HCT116 (cell line): ENCODE measurements around the gene USP3.

Experiments
- CTCF ChIP-seq, 3 experiments: fragments of 200-600 bp in 1 of 3; sonication (generic) in 1 of 3; IDR thresholded peaks in 2 of 3; conservative IDR thresholded peaks in 1 of 3; 2 replicates each; pipeline ENCODE4 v1.5.1; 2012 to 2017; ENCODE audit warnings: low read depth in 2 of 3, low read length in 2 of 3, antibody characterized with exemption in 1 of 3, borderline replicate concordance in 1 of 3, control low read depth in 1 of 3, mild to moderate bottlenecking in 1 of 3, mixed read lengths in 1 of 3, mixed run types in 1 of 3, moderate library complexity in 1 of 3; ENCODE audit not compliant: insufficient read depth in 1 of 3
- ELF1 ChIP-seq: IDR thresholded peaks from 2 replicates; pipeline ENCODE4 v1.6.1; 2012; ENCODE audit warnings: low read depth, borderline replicate concordance
- EZH2 ChIP-seq: fragments of 200-600 bp; sonication (generic); IDR thresholded peaks from 2 replicates; pipeline ENCODE4 v1.6.1; 2017; ENCODE audit warnings: antibody characterized with exemption, mixed run types
- EZH2phosphoT487 ChIP-seq: fragments of 200-600 bp; IDR thresholded peaks from 2 replicates; pipeline ENCODE4 v1.6.1; 2018; ENCODE audit warnings: antibody characterized with exemption, borderline replicate concordance
- JUND ChIP-seq: IDR thresholded peaks from 2 replicates; pipeline ENCODE4 v1.6.1; 2012
- MAX ChIP-seq: IDR thresholded peaks from 2 replicates; pipeline ENCODE4 v1.6.1; 2012
- POLR2A ChIP-seq: IDR thresholded peaks from 2 replicates; pipeline ENCODE4 v1.7.0; 2011; ENCODE audit warnings: borderline replicate concordance; ENCODE audit not compliant: insufficient read depth, insufficient read length; ENCODE audit errors: extremely low read depth
- POLR2AphosphoS5 ChIP-seq: IDR thresholded peaks from 2 replicates; pipeline ENCODE4 v1.6.1; 2011; ENCODE audit warnings: mild to moderate bottlenecking, low read depth, low read length, moderate library complexity
- REST ChIP-seq: IDR thresholded peaks from 2 replicates; pipeline ENCODE4 v1.6.1; 2012; ENCODE audit warnings: low read depth
- SP1 ChIP-seq: IDR thresholded peaks from 2 replicates; pipeline ENCODE4 v1.6.1; 2012; ENCODE audit warnings: low read depth
- TCF7L2 ChIP-seq: IDR thresholded peaks from 2 replicates; pipeline ENCODE4 v1.7.0; 2011; ENCODE audit warnings: borderline replicate concordance, inconsistent platforms; ENCODE audit not compliant: insufficient read depth, insufficient read length; ENCODE audit errors: extremely low read depth
- YY1 ChIP-seq: IDR thresholded peaks from 2 replicates; pipeline ENCODE4 v1.6.1; 2011; ENCODE audit warnings: low read length, low read depth, moderate library complexity, mild to moderate bottlenecking; ENCODE audit not compliant: insufficient replicate concordance; ENCODE audit errors: extremely low read depth

- TF ChIP-seq EZH2 = no peak
- no peak for TF ChIP-seq POLR2AphosphoS5
- no peak for TF ChIP-seq TCF7L2
- TF ChIP-seq CTCF (IDR thresholded peaks at IDR 0.05 in 2 of 3, conservative IDR thresholded peaks at IDR 0.05 in 1 of 3; ENCODE audit: borderline replicate concordance in 1 of 3, insufficient read depth in 1 of 3, low read depth in 2 of 3, low read length in 2 of 3) = no peak
- TF ChIP-seq POLR2A = no peak
- TF ChIP-seq EZH2phosphoT487 = no peak
- peak; percentile 63 for TF ChIP-seq SP1
- no peak for TF ChIP-seq MAX
- TF ChIP-seq YY1 = no peak
- no peak for TF ChIP-seq REST
- TF ChIP-seq JUND = peak; percentile 66
- no peak for TF ChIP-seq ELF1
Observed at GRCh38 chr15:63476229-63476632, 28.2 kb upstream of the USP3 start.
